Stromal cell of bone marrow (primary cell): ENCODE results near the gene NMUR1.

ENCODE experiments used
- DNase-seq: peaks from one replicate; pipeline ENCODE4 v3.0.0-alpha.2; 2012; ENCODE audit warnings: low read depth

The NMUR1 gene

GRCh38 chr2:231554327-231554726, 24.1 kb upstream of the NMUR1 start:
- DNase-seq: no peak

GRCh38 chr2:231552752-231553151, 22.5 kb upstream of the NMUR1 start:
- no peak for DNase-seq

GRCh38 chr2:231549446-231550239, 19.4 kb upstream of the NMUR1 start:
- DNase-seq: no peak

- DNase-seq: no peak
These were observed 18.5 kb upstream of the NMUR1 start for GRCh38 chr2:231548752-231549151.

GRCh38 chr2:231547315-231548110, 17.3 kb upstream of the NMUR1 start:
- DNase-seq: no peak

GRCh38 chr2:231546014-231546715, 15.9 kb upstream of the NMUR1 start:
- DNase-seq: no peak

GRCh38 chr2:231545105-231545902, 15.1 kb upstream of the NMUR1 start:
- DNase-seq: peak; percentile 37

- no peak for DNase-seq
These were observed 11.9 kb upstream of the NMUR1 start for GRCh38 chr2:231542136-231542535.

- DNase-seq: no peak
These were observed 11.4 kb upstream of the NMUR1 start for GRCh38 chr2:231541645-231542044.

- DNase-seq: no peak
These were observed 9.7 kb upstream of the NMUR1 start for GRCh38 chr2:231539991-231540390.

- DNase-seq: no peak
These were observed 5.7 kb upstream of the NMUR1 start for GRCh38 chr2:231535961-231536360.

- DNase-seq: no peak
These were observed 3.5 kb upstream of the NMUR1 start for GRCh38 chr2:231533777-231534125.

GRCh38 chr2:231533086-231533776, 3.0 kb upstream of the NMUR1 start:
- DNase-seq: no peak

GRCh38 chr2:231532756-231533035, 2.5 kb upstream of the NMUR1 start:
- DNase-seq: no peak

- DNase-seq: no peak
These were observed 1.9 kb upstream of the NMUR1 start for GRCh38 chr2:231531883-231532755.

- no peak for DNase-seq
These were observed 1.2 kb upstream of the NMUR1 start for GRCh38 chr2:231531466-231531865.

GRCh38 chr2:231528636-231529030, 1.6 kb downstream of the NMUR1 start:
- no peak for DNase-seq

- no peak for DNase-seq
These were observed 2.1 kb downstream of the NMUR1 start for GRCh38 chr2:231527955-231528635.

GRCh38 chr2:231527091-231527395, 3.2 kb downstream of the NMUR1 start:
- no peak for DNase-seq
